ENCODE data around the gene SLC24A3.

The SLC24A3 gene

DNA sequence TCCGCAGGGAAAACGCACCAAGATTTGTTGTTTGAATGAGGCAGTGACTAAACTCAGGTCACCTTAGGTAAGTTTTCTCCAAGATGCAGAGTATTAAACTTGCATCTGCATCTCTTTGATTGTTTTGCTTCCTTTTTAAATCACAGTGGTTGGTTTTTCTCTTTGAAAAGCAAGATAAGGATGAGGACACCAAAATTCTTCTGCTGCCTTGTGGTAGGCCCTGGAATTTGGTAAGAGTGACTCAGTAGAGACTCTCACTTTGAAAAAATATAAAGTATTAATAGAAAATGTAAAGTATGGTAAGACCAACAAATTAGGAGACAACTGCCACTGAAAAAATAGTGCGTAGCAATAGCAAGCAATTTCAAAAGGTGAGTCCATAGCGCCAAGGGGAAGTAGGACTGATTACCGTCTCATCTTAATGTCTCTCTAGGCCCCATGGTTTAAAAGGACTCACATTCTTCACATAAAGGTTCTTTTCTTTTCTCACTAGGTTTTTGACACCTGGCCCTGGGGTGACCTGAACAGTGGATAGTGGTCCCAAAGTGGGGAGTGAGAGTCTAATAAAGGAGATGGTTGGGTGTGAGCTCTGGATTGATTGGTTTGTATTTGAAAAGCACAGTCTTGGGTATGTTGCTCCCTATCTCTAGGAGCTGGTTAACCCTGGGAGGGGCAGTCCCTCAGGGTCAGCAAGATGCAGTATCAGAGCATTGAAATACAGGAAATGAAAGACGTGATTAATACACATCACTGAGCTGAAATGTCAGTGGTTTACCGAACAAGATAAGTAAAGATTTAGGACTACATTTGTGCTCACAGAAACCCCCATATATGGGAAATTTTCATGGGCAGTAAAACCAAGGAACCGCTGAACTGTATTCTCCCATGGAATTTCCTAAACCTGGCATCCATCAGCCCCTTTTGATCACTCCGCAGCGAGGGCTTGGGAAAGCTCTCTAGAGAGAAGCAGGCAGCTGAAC lies 221.2 kb downstream of the SLC24A3 start:
- DNase-seq, result peak; percentile 67

- peak; percentile 35 for DNase-seq
Observed at GRCh38 chr20:19435316-19435715, 222.9 kb downstream of the SLC24A3 start.

GRCh38 chr20:19435821-19436220 lies 223.4 kb downstream of the SLC24A3 start:
- no peak for DNase-seq

DNA sequence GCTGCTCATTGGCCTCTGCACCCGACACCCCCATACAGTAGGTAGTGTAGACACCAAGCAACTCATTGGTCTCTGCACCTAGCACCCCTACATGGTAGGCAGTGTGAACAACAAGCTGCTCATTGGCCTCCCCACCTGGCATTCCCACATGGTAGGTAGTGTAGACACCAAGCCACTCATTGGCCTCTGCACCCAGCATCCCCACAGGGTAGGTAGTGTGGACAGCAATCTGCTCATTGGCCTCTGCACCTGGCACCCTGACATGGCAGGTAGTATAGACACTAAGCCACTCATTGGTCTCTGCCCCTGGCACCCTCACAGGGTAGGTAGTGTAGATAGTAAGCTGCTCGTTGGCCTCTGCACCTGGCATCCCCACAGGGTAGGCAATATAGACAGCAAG lies 226.0 kb downstream of the SLC24A3 start:
- DNase-seq, result no peak

DNA sequence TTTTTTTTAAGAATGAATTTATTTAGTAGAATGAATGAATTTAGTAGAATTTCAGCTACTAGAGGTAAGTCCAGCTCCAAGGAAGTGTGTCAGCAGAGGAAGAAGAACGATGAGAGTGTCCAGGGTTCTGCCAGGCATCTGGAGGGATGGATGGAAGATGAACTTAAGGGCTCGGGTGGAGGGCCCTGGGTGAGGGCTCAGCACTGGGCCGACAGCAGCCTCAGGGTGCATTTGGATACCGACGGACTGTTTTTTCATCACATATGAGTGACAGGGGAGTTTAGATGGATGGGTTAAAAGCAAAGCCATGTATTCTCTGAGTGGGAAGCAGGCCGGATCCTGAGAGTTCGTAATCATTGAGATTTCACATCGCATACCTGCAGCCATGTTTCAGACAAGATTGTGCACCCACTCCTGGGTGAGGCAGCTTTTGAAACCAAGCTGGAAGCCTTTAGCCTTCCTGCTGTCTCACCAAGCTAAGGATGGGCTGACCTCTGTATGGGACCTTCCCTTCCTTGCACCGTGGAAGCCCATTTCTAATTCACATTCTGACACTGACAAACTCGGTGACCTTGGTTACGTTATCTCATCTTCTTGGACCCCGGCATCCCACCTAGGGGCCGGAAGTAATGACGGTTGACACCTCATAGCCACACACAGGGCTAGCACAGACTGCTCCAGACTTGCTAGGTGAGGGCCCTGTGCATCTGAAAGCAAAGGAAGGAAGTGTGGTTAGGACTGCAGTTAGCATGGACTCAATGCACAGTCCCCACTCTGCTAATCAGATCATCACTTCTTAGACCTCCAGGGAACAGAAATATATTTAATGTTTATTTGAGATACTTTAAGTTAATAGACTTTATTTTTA lies 228.5 kb downstream of the SLC24A3 start:
- DNase-seq, result no peak

- DNase-seq, result no peak
Observed at GRCh38 chr20:19446246-19446645, 233.8 kb downstream of the SLC24A3 start.

DNA sequence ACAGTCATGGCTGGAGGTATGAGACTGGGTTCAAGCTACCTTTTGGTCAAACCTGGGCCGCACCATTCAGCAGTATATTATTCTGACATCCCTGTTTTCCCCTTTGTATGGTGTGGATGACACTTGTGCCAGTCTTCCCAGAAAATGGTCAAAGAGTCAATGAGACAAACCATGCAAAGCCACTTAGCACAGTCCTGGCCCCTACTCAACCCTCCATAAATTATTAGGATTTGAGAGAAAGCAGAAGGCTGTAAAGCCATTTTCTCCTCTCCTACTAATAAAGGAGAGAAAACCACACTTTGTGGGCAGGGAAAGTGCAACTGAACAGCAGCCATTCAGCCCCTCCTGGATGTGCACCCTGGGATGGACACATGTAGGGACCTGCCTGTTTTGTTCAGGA lies 236.2 kb downstream of the SLC24A3 start:
- no peak for DNase-seq

- DNase-seq, result peak; percentile 31
Observed at GRCh38 chr20:19449051-19449450, 236.6 kb downstream of the SLC24A3 start.

- DNase-seq, result no peak
Observed at GRCh38 chr20:19451231-19451922, 238.9 kb downstream of the SLC24A3 start.

- no peak for DNase-seq
Observed at GRCh38 chr20:19451923-19452295, 239.5 kb downstream of the SLC24A3 start.

GRCh38 chr20:19453410-19453809 lies 241.0 kb downstream of the SLC24A3 start:
- DNase-seq, result no peak

- no peak for DNase-seq
Observed at GRCh38 chr20:19453862-19454261, 241.4 kb downstream of the SLC24A3 start.

DNA sequence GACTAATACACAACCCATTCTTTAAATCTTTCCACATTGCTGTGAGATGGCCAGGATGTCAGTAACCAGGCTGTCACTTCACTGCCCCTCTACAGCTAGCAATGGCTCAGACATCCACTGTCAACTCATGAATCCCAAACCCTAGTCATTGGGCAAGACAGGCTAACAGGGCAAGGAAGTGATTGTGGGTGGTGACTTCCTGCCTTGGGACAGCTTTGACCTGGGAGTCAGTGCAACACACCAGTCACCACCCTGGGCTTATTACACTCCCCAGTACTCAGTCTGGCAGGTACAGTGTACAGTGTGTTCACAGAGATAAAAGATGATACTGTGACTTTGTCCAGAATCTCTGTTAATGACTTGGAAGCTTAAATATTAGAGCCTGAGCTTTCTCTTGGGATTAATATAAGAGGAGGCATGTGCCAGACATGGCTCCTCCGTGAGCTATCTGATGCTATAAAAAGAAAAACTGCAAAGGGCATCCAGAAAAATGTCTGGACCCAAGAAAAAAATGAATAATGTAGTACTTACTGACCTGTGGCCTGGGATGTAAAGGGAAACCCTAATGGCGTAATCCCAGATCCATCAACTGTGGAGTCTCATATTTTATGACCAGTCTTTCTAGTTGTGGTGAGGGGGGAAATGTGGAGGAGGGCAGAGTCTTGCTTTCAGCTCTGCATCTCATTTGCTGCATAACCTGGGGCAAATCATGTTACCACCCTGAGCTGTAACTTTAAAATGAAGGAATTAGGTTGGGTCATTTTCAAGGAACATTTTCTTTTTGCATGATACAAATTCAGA lies 244.4 kb downstream of the SLC24A3 start:
- DNase-seq, result no peak

- no peak for DNase-seq
Observed at GRCh38 chr20:19457611-19458010, 245.2 kb downstream of the SLC24A3 start.

- DNase-seq, result peak; percentile 67
Observed at GRCh38 chr20:19460386-19460785, 247.9 kb downstream of the SLC24A3 start.

- DNase-seq, result no peak
Observed at GRCh38 chr20:19462491-19462890, 250.0 kb downstream of the SLC24A3 start.

GRCh38 chr20:19463597-19463996 lies 251.2 kb downstream of the SLC24A3 start:
- no peak for DNase-seq

DNA sequence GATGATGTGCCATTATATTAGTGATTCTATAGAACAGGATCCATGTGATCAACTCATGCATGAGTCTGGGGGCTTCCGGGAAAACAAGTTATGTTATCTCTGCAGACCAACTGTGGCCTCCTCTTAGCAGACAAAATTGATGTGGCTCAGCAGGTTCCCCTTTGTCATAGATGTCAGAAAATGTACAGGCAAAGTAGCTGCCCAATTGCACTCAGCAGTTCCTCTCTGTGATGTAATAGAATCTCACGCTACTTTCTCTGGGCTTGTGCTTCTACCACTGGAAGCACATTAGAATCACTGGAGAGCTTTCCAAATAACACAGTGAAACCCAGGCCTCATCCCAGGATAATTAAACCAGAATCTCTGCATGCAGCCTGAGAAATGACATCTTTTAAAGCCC lies 253.1 kb downstream of the SLC24A3 start:
- no peak for DNase-seq

GRCh38 chr20:19466206-19466928 lies 253.9 kb downstream of the SLC24A3 start:
- DNase-seq, result no peak

DNA sequence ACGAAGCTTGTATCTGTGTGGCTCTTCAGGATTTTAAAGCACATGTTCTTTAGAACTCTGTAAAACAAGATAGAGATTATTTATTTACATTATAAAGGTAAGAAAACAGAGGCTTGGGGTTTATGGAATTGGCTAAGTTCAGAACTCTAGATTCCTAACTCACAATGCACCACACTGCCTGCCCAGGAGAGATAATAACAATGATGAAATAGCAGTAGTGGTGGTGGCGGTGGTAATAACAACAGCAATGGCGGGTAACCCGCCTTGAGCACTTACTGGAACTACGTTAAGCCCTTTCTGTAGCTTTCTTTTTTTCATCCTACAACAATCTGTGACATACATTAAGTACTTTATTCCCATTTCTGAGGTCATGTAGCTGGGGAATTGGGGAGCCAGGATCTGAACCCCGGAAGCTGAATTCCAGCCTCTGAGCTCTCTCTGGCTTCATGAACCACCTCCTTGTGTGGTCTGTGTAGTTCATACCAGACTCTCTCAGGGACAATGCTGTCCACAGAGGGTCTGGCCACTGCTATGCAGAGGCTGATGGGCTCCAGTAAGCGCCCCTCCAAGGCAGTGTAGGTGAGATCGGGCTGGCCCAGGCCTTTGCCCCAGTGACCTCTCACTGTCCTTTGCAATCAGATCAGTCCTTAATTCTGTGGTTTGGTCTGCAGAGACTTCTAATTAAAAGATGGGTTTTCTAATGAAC lies 260.9 kb downstream of the SLC24A3 start:
- DNase-seq, result no peak

GRCh38 chr20:19473922-19474286 lies 261.5 kb downstream of the SLC24A3 start:
- no peak for DNase-seq

Data from EL (cell line).